ENCODE measurements around the gene DNASE1L3.

DNASE1L3 gene

DNA sequence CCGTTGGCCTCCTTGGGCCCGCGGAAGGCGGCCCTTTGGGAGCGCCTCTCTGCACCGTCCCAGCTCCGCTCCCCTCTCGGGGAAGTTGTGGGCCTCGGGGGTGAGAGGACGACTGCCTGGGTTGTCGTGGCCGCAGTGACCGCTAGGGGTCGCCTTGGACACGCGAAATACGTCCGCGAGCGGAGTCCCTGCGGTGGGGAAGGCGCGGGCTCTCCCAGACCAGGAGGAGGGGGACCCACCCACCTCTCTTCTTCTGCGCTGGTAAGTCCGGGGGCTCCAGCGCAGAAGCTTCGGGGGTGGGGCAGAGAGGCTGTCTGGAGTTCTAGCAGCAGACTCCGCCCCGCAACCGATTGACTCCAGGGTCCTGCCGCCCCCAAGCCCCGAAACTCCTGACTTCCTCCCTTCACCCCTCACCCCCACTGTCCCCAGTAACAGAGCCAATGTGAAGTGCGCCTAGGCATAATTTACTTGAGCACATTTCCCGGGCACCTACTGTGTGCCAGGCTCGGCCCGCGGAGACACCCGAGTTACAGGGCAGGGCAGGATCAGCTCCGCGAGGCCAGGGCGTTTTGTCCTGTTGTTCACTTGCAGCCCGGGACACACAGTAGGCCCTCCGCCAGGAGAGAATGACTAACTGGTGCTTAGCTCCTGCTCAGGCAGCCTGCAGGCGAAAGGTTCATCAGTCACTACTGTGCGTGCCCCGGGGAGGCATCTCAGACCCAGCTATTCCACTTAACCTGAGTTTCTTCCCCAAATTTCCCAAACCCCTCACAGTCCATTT lies 32.8 kb downstream of the DNASE1L3 start:
- no peak for DNase-seq

DNA sequence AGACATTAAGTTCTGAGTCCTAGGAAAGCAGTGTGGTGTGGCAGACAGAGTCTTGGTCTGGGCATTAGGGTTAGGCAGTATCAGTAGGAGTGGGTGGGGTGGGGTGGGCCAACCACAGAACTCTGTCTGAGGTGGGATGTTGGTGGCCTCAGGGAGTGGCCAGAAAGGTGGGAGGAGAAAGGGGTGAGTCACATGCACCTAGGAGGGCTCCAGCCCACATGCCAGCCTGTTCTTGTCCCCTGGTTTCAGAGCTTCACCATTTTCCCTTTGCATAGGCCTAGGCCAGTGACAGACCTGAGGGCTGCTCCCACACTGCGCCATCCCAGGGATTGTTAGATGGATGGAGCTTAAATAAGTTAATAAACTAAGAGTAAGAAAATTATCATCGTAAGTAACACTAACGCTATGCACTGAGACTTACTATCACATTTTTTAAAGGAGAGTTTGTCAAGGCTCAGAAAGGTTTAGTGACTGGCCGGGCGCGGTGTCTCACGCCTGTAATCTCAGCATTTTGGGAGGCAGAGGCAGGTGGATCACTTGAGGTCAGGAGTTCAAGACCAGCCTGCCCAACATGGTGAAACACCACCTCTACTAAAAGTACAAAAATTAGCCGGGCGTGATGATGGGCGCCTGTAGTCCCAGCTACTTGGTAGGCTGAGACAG lies 33.8 kb downstream of the DNASE1L3 start:
- DNase-seq, result no peak

DNA sequence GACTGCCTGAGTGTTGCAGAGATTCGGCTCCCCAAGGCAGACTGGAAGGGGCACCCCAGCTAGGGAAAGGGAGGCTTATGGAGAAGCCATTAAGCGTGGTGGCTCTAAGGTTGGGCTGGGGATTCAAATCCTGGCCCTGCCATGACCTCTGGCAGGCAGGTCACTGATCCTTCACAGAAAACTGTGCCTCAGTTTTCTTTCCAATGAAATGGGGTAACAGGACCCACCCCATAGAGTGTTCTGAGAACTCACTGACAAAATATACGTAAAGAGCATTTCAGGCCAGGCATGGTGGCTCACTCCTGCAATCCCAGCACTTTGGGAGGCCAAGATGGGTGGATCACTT lies 34.6 kb downstream of the DNASE1L3 start:
- no peak for DNase-seq

DNA sequence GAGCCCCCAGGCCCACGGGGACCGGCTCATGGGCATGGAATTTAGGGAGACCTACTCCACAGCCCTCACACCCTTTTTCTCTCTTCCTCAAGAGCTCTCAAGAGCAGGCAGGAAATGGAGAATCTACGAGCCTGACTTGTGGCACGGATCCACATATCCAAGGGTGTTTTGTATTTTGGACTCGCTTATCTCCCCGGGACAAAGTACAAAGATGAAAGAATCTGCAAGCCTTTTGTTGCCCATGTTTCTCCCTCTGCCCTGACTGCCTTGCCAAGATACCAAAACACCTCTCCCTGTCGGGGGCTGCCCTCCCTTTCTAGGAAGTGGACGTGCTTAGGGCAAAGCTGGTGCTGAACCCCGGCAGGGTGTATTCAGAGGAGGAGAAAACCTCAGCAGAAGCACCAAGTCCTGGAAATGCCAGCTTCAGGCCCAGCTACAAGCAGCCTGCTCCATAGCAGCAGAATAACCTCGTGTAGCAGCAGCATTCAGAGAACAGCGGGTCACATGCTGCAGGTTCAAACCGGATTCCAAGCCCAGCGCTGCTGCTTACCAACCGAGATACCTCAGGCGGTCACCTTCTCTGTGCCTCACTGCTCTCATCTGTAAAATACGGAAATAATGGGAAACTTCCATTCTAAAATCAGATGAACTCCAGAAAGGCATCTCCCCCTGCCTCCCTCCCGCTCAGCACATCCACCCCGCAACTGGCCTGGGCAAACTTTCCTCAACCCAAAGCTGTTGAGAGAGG lies 35.2 kb downstream of the DNASE1L3 start:
- no peak for DNase-seq

DNA sequence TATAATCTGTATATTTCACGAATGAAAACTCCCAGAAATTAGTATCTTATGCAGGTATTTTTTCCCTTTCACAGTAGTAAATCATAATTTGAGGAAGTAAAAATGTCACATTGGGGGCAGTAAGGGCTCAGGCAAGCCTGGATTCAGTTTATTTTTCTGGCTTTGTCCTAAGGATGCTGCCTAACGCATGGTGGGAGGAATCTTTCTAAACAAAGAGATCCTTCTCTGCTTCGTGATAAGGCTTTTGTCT lies 35.7 kb downstream of the DNASE1L3 start:
- no peak for DNase-seq

DNA sequence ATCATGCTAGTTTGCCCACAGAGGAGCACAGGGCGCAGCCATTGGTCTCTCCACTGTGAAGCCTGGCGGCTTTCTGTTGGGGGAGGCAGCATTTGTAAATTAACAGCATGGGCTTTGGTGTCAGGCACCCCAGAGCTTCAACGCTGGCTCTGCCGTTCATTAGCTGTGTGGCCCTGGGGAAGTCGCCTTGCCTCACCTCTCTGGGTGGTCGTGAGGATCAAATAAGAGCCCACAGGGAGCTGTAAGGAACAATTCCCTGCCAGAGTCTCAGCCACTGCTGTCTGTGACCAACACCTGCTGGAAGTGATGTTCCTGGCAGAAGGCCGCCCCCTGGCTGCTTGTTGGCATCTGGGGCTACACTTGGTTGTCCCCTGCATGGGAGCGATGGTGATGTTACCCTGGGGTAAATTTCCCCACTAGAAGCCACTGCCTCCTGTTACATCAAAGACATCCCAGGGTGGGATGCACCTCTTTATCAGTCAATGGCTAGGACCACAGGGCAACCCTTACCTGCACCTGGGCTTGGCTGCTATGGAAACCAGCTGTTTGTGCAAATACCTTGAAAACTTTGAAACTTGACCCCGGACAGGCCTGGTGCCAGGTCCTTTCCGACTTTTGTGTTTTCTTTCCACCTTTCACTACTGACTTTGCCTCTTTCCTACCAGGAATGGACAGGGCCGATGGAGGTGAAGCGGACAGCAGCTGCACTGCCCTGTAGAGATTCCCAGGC lies 36.9 kb downstream of the DNASE1L3 start:
- peak; percentile 27 for DNase-seq

DNA sequence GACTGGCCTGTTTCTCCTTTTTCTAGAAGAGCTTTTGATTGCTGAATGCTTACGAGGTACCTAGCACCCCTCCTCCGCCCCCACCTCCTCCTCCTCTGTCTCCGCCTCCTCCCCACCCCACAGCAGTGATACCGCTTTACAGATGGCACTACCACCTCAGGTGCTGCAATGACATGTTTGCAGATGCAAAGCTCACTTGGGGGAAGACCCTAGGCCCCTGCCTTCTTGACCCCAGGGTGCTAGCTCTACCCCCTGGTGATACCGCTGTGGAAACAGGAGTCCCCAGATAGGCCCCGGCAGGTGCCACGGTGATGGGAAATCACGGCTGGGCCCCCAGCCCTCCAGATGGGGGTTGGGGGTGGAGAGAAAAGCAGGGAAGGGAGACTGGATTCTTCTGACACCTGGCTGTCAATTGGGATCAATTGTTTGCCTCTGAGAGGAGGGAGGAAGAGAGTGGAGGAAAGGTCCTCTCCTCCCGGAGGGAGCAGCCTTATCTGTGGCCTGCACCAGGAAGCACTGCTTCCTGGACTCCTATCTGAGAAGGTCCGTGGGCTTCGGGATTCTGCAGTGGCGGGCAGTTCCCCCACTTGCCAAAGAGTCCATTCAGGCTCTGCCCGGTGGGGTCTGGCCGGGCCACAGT lies 37.6 kb downstream of the DNASE1L3 start:
- DNase-seq, result no peak

DNA sequence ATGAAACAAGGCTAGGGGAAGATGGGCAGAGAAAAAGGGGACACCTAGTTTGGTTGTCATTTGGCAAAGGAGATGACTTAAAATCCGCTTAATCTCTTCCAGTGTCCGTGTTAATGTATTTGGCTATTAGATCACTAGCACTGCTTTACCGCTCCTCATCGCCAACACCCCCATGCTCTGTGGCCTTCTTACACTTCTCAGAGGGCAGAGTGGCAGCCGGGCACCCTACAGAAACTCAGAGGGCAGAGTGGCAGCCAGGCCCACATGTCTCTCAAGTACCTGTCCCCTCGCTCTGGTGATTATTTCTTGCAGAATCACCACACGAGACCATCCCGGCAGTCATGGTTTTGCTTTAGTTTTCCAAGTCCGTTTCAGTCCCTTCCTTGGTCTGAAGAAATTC lies 39.6 kb downstream of the DNASE1L3 start:
- DNase-seq, result no peak

DNA sequence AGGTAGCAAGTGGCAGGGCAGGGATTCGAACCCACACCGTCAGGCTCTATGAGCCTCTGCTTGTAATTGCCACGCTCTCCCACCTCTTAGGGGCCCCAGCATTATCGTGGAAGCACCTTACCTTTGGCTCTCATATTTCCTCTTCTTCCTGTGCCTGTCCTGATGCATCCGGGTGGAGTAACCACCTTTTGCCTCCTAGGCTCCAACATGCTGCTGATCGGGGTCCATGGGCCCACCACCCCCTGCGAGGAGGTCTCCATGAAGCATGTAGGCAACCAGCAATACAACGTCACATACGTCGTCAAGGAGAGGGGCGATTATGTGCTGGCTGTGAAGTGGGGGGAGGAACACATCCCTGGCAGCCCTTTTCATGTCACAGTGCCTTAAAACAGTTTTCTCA lies 40.4 kb downstream of the DNASE1L3 start:
- no peak for DNase-seq

DNA sequence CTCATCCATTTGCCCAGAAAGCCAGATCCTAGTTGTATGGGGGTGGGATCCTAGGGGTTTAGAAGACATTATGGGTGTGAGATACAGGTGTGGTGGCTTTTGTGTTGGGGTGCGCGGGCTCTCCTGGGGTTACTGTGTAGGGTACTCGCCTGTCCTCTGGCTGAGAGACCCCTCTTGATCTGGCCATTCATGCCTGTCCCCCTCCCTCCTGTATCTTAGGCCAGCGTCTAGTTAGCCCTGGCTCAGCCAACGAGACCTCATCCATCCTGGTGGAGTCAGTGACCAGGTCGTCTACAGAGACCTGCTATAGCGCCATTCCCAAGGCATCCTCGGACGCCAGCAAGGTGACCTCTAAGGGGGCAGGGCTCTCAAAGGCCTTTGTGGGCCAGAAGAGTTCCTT lies 41.4 kb downstream of the DNASE1L3 start:
- no peak for DNase-seq

DNA sequence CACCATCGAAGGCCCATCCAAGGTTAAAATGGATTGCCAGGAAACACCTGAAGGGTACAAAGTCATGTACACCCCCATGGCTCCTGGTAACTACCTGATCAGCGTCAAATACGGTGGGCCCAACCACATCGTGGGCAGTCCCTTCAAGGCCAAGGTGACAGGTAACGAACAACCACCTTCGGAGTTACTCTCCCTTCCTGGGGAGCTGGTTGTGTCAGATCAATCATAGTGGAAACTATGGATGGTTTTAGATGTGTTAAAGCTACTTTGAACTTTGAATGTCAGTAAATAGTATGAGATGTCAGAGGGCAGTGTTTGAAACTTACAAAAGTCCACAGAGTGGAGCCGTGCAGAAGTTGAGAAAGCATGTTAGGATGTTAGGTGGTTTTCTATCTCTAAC lies 42.3 kb downstream of the DNASE1L3 start:
- DNase-seq, result no peak

DNA sequence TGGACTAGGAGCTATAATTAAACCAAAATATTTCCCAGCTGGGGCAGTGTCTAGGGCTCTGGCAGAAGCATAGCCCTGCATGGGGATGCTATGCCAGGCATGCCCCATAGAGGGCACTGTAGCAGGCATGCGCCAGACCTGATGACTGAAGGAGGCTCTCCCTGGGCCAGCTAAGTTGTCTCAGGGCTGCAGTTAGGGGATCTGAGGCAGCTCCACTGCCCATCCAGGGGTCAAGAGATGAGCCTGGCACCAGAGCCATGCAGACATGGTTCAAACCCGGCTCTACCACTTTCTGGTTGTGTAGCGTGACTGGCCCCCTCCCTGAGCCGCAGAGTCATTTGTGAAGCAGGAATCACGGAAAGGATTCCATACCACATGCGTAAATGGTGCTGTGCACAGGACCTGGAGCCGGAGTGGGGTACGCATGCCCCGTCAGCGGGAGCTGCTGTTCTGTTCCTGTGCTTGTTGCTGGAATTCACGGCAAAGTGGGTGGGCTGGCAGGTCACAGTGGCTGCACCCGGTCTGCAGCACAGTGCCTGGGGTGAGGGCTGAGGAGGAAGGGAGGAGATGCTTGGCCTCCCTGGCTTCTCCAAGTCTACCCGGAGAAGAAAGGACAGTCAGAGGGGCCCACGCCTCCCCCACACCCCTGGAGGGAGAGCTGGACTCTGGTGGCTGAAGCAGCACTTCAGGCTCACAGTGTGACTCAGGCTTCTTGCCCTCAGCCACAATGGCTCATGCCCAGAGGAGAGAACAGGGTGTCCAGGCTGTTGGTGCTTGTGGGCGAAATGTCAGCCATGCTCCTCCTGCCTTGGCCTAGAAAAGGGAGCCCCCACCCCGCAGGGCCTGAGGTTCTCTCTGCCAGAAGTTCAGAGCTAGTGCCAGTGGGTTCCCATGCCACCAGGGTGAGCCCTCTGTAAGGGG lies 43.1 kb downstream of the DNASE1L3 start:
- DNase-seq, result no peak

DNA sequence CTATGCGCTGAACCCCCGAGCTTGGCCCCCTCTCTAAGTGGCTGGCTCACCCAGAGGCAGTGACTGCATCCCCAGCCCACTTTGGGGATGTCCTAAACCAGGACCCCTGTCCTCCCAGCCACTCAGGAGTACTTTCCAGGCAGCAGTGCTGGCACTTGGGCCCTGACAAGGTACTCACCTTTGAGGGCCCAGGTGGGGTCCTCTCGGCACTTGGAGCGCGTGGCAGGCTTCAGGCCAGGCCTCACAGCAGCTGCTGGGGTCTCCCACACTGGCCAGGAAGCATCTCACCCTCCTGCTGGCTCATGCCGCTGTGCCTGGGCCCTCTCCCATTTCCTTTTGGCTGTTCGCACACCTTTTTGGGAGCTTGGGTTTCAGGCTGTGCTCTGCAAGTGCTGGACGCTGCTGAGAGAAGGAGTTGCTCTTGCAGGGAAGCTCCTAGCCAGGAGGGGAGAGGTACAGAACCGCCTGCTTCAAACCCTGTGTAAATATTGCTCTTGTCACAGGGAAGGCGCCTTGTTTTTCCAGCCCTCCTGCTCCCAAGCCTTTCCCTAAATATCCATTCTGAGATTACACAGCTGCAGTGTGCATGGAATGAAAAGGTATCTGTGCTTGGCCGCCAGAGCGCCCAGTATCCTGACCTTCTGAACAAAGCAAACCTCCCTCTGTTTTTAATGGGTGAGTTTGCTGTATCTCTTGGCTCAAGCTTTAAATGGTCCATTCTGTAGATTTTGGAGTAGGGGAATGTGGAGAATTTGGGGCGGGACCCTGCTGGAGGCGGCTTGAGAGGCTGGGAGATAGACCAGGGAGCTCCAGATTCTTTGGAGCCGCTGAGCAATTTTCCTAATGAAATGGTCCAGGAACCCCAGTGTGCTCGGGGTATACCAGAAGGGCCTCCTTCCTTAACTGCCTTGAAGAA lies 45.6 kb downstream of the DNASE1L3 start:
- no peak for DNase-seq

DNA sequence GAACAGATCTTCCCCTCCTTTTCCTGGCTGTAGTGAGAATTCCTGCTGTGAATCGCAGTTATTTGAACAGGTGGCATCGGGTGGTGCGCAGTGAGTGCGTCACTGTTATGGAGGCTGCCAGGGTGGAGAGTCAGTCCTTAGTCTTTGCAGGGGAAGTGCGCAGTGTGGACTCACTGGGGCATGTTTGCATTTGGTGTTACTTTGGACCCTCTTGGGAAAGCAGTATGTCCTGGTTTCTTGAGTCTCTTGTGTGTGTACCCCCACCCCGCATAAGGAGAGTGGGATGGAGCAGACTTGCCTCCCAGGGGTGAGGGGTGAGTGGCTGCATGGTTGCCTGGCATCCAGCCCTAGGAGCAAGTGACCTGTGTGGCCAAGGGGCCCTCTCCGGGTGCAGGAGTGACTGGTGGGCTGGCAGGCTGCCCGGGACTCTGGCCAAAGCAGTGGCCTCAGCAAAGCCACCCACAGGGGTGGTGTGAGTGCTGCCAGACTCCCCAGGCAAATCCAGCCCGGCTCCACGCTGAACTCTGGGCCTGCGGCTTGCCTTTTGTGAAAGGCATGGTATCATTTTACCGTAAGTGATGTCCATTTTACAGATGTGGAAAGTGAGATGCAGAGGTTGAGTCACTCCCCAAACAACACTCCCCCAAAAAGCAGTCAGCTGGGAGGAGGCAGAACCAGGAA lies 46.4 kb downstream of the DNASE1L3 start:
- peak; percentile 38 for DNase-seq

DNA sequence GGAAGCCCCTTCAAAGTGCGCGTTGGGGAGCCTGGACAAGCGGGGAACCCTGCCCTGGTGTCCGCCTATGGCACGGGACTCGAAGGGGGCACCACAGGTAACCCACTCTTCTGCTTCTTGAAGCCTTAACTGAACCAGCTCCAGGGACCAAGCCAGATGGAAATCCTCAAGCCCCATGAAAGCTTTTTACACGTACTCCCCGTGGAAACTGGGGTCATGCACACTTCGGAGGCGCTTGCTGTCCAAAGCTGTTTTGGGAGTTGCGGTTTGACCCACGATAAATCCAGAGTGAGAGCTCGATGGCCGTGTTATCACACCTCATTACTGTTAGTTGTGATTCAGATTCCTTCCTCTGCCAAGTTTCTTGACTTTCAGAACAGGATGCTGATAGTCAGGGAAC lies 47.5 kb downstream of the DNASE1L3 start:
- DNase-seq, result no peak

DNA sequence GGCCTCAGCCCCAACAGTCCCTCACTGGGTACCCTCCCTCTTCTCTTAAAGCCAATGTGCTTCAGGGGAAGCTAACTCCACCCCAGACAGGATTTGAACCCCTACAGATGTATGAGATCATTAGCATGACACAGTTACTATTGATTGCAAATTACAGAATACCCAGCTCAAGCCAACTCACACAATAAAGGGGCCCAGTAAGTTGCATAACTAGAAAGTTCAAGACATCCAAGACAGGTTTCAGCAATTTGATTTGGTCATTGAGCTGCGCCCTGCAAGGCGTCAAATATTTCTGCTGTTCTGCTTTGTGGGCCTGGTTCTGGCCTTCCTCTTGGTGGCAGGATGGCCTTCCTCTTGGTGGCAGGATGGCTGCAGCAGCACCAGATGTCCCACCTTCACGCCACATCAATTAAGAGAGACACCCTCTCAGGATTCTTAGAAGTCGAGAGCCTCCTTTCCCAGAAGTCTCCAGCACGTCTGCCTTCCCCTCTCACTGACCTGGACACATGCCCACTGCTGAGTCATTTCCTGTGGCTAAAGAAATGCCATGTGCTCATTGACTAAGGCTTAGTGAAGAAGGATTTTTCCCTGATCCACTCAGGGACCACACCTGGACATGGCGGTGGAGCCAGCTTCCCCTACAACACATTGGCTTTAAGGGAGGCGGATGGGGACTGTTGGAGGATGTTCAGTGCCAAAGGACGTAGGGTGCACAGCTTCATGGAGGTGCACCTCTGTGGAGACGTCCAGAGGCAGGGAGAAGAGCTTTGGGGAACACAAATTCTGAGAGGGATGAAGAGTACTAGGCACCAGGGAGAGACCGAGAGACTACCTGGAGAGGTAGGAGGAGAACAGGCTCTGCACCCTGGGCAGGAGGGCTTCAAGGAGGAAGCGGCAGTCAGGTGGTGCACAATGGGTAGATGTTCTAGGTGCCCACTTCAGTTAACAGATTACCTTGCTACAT lies 49.1 kb downstream of the DNASE1L3 start:
- no peak for DNase-seq

DNA sequence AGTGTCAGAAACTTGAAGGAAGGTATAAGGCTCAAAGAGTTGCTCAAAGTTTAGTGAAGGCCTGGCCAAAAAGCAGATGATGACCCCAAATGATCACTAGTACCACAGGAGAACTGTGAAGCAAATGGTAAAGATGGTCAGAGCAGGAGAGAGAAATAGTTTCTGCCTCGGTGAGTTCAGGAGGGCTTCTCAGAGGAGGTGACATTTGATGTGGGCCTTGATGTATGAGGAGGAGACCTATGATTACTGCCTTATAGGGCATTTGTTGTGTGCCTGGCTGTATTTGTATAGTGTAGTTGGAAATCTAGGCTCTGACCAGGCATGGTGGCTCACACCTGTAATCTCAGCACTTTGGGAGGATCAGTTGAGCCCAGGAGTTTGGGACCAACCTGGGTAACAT lies 50.4 kb downstream of the DNASE1L3 start:
- DNase-seq, result no peak

DNA sequence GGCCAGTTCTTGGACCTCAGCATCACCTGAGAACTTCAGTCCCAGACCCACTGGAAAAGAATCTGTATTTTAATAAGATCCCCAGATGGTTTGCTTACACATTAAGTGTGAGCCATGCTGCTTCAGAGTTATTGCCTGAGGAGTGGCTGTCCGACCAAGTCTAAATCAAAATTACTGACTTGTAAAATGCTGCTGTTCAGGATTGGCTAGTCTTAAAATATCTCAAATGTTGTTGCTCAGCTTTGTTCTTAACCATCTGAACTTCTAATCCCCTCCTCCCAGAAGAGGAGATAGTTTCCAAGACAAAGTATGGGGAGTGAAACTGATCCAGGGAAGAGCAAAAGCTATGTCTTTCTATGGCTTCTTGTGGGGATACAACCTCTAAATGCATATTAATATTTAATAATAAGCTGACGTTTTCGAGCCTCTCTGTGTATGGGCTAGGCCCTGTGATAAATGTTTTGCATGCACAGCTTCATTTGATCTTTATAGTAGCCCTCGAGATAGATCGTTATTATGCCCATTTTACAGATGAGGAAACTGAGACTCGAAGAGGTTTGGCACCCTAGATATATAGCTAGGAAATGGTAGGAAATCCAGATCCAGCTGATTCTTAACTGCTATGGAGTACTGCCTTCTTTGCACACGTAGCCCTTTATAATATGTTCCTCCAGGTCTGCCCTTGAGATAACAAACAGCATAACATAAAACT lies 52.2 kb downstream of the DNASE1L3 start:
- DNase-seq, result no peak
